HG03575 (cell line): ENCODE measurements around the gene CCDC7.
"Not testable (repeated sequence)": the region's sequence is repeated elsewhere in the genome, so short reads cannot be mapped to it uniquely, and the experiment has no call there.

Experiments used
- ATAC-seq: cut with Tn5 transposase; IDR thresholded peaks from one replicate; pipeline ENCODE4 v1.9.1; 2021; ENCODE audit not compliant: unreplicated experiment, insufficient number of reproducible peaks, low FRiP score; ENCODE audit errors: extremely low read depth

Gene CCDC7

DNA sequence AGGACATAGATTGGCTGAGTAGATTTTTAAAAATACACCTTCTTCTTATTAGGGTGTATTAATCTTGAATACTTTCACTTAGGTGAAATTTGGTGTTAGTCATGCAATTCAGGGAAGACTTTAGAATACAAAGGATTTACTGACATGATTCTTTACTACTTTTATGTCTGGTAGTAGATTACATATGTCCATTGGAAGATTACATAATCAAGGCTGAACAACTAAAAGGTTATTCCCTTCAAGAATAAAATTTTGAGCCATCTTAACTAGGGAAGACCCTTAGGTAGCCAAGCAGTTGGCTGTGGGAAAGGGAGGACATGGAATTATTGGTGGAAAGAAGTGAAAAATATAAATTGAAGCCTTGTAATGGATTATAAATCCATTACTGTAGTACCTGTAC is 347.1 kb downstream of the CCDC7 start:
- no peak for ATAC-seq

GRCh38 chr10:32795598-32796183 is 349.8 kb downstream of the CCDC7 start:
- ATAC-seq: no peak

GRCh38 chr10:32797393-32797792 is 351.5 kb downstream of the CCDC7 start:
- ATAC-seq: not testable (repeated sequence)

DNA sequence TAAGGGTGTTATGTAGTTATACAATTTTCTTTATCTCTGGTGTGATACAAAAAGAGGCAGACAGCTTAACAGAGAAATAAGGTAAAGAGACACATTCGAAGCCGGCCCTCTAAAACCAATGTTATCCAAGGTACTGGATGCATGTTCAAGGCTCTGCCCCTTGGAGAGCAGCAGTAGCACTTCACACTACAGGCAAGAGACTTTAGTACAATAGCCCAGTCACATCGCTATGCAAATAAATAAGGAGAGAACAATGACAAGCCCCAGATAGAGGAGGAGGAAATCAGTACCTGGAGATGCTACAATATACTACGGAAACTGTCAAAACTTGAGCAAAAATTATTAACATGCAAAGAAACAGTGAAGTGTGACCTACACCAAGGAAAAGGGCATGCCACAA is 401.0 kb downstream of the CCDC7 start:
- ATAC-seq: no peak

DNA sequence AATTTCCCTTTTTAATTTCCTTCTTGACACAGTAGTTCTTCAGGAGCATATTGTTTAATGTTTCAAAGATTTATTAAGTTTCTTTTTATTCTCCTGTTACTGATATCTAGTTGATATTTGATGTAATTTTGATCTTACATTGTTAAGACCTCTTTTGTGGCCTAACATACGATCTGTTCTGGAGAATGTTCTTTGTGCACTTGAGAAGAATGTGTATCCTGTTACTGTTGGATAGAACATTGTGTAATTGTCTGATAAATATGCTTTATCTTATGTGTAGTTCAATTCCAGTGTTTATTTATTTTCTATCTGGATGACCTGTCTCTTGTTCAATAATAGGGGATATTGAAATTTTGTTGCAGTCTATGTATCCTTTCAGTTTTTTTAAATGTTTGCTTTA is 405.4 kb downstream of the CCDC7 start:
- no peak for ATAC-seq

- ATAC-seq: no peak
Measured at GRCh38 chr10:32854435-32854834, 408.5 kb downstream of the CCDC7 start.

- ATAC-seq: no peak
Measured at GRCh38 chr10:32865170-32865569, 419.2 kb downstream of the CCDC7 start.

DNA sequence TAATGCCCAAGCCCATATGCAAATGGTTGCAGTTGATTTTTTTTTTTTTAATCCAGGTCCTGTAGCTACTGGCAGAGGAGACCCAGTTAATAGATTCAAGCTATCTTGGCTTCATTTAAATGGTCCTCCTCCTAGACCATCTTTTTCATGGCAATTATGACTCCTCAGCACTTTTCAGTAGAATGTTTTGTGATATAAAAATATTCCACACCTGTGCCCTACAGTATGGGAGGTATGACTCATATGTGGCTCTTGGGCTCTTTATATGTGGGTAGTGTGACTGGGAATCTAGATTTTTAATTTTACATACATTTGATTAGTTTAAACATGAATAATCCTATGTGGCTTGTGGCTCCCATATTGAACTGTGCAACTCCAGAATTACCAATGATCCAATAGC is 432.0 kb downstream of the CCDC7 start:
- no peak for ATAC-seq

DNA sequence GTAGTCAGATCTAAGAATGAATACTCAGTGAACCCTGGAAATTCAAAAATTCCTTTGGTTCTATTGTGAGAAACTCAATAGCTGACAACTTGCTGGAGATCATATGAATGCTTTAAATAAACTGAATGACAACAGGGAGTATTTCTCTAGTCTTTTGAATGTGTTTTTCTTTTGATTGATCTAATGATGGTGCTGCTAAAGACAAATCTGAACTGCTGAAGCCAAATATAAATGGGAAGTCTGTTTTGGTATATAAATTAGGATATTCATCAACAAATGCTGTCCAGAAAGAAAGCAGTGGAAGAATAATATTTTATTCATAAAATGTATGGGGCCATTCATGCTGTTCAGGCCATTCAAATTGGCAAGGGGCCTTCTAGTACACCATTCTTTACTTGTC is 432.7 kb downstream of the CCDC7 start:
- ATAC-seq: no peak

DNA sequence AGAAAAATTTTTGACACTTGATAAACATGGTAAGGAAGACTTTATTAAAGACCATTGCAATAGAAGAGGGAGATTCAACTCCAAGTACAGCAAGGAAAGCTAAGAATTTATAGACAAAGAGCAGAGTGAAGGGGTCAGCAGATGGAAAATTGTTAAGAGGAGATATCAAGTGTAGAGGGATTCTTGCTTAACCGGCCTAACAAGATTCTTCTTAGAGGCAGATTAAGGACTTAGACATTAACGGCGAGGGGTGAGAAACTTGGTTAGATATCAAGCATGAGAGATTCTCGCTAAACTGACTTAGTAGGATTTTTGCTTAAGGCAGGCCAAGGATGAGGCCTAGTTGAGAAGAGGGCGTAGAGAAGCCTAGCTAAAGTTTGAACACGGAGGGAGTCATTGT is 436.1 kb downstream of the CCDC7 start:
- no peak for ATAC-seq

GRCh38 chr10:32887481-32887880 is 441.5 kb downstream of the CCDC7 start:
- no peak for ATAC-seq

- no peak for ATAC-seq
Measured at GRCh38 chr10:32888161-32888927, 442.4 kb downstream of the CCDC7 start.

GRCh38 chr10:32889631-32890212 is 443.8 kb downstream of the CCDC7 start:
- ATAC-seq: no peak

- no peak for ATAC-seq
Measured at GRCh38 chr10:32890444-32890843, 444.5 kb downstream of the CCDC7 start.

GRCh38 chr10:32891261-32891660 is 445.3 kb downstream of the CCDC7 start:
- ATAC-seq: no peak

DNA sequence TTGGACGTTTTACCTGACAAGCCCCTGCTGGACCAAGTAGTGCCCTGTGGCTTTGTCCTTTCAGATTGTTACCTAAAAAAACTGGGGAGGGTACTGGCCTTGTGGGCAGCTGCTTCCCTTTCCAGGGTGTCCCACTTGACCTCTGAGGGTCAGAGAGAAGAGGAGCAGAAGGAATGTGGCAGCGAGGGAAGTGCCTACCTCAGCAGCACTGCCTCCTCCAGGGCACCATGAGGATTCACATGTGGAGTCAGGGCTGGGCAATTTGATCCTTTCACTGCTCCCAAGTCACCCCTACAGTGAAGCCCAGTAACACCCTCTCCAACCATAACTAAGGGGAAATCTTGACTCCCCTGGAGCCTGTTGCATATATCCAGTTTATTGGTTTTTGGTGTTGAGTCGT is 447.5 kb downstream of the CCDC7 start:
- no peak for ATAC-seq

GRCh38 chr10:32893916-32894664 is 448.1 kb downstream of the CCDC7 start:
- ATAC-seq: no peak

- ATAC-seq: not testable (repeated sequence)
Measured at GRCh38 chr10:32895200-32895968, 449.4 kb downstream of the CCDC7 start.

GRCh38 chr10:32901815-32902214 is 455.9 kb downstream of the CCDC7 start:
- ATAC-seq: no peak
